ENCODE results near the gene TRIP6.

Gene TRIP6

DNA sequence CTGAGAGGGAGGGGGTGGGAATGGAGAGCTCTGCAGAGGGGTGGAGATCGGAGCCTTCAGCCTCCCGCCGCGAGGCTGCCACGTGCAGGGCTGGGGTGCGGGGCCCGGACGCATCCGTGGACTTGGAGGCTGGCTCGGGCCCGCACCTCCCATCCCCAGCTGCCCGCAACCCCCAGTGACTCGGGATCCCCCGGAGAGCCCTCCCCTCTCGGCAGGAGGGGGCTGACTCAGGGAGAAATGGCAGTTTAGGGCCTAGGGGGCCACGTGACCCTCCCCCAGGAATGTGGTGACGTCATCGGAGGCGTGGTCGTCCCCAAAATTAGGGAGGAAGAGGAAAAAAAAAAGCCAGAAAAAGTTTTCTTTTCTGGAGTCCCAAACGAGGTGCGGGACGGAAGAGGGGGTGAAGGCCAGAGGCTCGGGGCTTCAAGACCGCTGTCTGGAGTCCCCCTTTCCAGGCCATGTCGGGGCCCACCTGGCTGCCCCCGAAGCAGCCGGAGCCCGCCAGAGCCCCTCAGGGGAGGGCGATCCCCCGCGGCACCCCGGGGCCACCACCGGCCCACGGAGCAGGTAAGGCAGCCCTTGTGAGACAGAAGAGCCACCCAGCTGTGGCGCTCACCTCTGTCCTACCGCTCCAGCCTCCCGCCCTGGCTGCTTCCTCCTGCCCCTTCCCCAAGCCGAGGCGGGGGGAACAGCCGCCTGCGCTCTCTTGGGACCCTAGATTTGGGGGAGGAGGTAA lies at the start of gene TRIP6:
Gene TRIP6 (plus strand): TSS at position 348 of the 736 bp plus-strand sequence. CDS start 111 bp downstream, at position 459.
- peak; percentile 72 to 86 for DNase-seq

DNA sequence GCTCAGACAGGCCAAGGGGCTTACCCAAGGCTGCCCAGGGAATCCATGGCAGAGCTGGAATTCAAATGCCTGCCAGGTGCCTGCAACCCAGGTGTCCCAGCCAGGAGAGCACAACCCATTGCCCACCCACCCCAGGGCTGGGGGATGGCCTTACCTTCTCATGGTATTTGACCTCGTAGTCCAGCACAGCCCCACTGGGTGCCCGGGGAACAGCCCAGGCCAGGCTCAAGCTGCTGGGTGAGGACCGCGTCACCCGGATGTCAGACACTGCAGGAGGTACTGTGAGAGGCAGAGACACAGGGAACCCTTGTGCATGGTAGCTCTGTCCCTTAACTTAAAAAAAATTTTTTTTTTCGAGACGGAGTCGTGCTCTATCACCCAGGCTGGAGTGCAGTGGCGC lies 48.8 kb upstream of the TRIP6 start:
- no peak for DNase-seq

DNA sequence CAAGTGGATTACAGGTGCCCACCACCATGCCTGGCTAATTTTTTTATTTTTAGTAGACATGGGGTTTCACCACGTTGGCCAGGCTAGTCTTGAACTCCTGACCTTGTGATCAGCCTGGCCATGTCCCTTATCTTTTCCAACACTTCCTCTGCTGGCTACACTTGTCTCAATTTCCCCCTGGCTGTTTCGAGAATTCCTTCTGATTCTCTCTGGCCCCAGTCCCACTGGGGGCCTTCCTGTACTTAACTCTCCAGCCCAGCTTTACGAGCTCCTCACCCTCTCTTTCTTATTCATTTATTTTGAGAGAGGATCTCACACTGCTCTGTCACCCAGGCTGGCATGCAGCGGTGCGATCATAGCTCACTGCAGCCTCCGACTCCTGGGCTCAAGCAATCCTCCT lies 48.4 kb upstream of the TRIP6 start:
- DNase-seq, result no peak

DNA sequence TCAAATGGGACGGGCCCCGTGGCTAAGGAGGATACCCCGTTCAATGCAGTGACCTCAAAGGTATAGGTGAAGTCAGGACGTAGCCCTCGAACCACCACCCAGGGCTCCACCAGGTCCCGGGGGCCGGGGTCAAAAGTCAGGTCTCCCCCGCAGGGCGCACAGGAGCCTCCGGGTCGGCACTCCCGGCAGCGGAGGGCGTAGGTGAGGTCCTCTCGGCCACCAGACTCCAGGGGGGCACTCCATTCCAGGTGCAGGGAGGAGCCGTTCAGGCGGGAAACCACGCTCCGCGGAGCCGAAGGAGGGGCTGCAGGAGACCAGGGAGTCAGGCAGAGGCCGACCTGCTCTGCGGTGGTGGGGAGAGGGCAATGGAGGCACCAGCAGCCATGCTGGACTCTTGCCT lies 47.6 kb upstream of the TRIP6 start:
- no peak for DNase-seq

DNA sequence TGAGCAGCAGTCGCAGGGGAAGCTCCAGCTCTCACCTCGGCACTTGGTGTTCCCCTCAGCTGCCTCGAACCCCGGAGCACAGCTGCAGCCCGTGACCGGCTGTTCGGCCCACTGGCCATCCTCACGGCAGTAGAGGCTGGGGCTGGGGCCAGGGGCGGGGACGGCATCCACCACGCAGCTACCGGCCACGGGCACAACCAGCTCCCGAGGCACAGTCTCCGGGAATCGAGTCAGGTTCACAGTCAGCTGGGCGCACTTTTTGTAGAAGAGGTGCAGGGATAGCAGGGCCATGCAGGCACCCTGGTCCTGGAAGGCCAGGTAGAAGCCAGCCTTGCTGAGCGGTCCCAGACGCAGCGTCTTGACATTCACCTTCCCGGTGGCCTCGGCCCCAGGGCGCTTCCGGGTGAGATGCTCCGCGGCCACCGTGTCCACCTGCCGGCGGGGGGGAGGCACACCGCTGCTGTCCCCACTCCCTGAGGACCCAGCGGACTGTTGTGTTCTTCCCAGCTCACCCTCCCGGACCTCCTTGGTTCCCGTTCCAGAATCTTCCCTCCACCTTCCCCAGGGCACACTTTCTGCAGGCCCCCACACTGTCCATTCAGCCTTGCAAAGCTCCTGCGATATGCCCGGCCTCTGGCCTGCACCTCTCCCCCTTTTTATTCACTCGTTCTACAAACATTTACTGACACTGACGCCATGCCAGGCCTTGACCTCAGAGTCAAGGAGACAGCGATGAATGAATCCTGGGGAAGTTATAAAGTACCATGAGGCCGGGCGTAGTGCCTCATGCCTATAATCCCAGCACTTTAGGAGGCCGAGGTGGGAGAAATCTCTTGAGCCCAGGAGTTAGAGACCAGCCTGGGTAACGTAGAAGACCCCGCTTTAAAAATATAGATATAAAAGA lies 44.7 kb upstream of the TRIP6 start:
- no peak for DNase-seq

DNA sequence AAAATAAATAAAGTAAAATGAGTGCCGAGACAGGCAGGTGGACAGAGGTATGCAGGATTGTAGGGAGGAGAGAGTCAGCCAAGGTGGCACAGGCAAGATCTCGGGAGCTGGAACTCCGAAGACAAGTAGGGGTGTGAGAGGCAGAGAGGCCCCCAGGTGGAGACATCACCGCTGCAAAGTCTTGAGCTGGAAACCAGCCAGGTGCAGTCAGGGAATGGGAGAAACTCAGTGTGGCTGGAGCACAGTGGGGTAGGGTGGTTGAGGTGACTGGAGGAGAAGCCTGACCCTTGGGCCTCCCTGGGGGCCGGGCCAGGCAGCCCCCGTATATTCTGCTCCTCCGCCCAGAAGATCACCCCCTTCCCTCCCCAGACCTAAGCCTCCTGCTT lies 44.1 kb upstream of the TRIP6 start:
- DNase-seq, result no peak

DNA sequence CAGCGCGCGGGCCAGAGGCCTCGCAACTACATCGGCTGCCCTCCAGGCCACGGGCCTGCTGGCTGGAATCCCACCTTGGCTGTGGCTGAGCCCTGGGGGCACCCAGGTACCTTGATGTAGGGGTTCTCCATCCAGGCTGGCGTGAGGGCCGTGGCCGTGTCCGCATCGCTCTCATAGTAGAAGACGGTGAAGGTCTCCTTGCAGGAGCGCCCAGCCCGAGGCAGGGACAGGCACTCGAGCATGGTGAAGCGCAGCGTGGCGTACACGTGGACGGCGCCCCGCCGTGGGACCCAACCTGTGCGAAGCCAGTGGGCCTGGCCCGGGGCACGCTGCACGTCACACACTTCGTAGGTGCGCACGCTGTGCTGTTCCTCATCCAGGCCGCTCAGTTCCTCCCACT lies 43.7 kb upstream of the TRIP6 start:
- no peak for DNase-seq

DNA sequence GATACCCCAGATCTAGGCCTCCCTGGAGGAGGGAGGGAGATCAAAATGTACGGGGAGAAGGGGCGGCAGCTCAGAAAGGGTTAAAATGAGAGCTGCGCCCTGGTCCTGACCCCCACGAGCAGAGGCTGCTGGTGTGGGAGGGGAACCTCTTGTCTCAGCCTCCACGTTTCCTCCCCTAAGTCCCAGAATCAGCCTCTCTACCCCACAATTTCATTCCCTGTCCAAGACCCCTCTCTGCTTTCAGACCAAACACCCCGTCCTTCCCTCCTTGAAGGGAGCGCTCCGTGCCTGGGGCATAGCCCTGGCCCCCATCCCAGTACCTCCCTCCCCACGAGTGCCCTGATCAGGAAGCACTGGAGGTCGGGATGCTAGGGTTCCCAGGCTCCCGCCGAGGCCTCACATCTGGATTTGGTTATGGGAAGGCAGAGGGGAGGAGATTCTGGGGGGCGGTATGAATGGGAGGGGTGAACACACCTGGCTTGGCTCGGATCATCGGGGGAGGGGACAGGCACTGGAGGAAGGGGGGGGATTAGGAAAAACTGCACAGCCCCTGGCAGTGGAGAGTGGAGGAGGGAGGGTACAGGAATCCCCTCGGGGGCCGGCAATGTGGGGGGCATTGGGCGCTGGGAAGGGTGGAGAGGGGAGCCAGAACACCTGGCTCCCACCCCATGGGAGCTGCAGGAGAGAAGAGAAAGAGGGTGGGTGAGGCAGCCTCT lies 42.5 kb upstream of the TRIP6 start:
- DNase-seq, result no peak

DNA sequence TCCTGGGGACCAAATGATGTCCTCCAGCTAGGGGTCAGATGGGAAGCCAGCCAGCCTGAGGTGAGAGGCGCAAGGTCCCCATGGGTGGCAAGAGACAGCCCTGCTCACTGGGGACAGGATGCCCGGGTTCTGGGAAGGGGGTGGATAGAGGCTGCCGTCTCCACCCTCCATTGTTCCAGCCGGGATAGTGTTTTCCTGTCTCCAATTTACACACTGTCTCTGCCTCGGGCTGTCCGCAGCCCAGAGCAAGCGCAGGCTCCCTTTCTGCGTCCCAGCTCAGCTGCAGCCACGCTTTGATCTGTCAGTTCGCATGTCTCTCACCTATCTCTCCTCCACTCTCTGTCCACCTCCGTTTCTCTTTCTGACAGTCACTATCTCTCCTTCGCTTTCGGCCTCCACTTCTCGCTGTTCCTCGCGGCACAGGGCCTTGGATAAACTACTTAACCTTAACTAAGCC lies 41.9 kb upstream of the TRIP6 start:
- no peak for DNase-seq

- DNase-seq, result no peak
These were observed 41.3 kb upstream of the TRIP6 start for GRCh38 chr7:100825751-100826513.

- DNase-seq, result no peak
These were observed 40.5 kb upstream of the TRIP6 start for GRCh38 chr7:100826514-100827329.

DNA sequence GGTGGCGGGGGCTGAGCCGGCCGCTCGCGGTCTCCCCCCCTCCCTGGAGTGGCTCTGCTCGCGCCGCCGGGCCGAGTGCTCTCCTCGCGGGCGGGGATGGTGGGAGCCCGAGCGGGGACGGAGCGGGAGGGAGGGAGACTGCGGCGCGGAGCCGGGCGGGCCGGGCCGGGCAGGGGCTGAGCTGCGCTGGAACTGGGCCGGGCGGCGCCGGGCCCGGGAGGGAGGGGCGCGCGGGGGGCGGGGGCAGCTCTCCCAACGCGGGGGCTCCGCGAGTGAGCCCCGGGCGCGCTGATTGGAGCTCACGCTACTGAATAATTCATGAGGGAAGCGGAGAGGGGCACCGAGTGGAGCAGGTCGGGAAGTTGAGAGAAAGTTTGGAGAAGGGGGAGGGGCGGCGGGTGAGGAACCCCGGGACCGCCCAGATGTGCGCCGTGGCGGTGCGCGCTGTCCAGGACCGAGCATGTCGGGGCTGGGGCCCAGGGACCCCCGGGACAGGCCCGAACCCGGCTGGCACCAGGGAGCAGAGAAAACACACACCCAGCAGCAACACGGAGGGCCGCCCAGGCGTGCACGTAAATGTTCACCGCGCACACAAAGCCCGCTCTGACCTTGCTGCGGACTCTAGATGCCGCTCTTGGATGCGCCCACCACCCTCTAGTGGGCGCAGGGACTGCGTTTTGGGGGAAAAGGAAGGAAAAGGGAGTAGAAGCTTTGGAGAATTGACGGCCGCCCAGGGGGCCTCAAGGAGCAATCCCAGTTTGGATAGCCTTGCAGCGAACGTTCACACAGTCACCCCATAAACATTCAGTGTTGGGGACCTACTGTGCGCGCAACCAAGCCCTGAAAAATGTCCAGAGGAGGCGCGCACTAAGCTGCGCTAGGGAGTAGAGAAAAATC lies 39.6 kb upstream of the TRIP6 start, which contains the start of gene EPHB4:
Gene EPHB4 (minus strand): TSS at position 194 of the 897 bp plus-strand sequence. CDS start 493 bp downstream, outside the sequence.
- no peak for DNase-seq

GRCh38 chr7:100829150-100829716 lies 38.0 kb upstream of the TRIP6 start:
- DNase-seq, result no peak

DNA sequence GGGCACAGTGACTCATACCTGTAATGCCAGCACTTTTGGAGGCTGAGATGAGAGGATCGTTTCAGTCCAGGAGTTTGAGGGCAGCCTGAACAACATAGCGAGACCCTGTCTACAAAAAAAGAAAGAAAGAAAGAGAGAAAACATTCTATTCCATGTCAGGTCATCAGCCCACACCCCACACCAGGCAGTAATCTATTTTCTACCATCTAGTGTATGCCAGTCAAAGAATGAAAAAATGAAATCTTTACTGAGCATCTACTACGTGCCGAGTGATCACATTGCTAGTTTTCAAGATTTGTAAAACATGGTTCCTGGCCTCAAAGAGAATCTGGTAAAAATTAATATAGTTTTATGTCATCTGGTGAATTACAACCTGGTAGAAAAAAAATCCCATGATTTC lies 36.8 kb upstream of the TRIP6 start:
- no peak for DNase-seq

GRCh38 chr7:100832281-100832633 lies 34.9 kb upstream of the TRIP6 start:
- no peak for DNase-seq

DNA sequence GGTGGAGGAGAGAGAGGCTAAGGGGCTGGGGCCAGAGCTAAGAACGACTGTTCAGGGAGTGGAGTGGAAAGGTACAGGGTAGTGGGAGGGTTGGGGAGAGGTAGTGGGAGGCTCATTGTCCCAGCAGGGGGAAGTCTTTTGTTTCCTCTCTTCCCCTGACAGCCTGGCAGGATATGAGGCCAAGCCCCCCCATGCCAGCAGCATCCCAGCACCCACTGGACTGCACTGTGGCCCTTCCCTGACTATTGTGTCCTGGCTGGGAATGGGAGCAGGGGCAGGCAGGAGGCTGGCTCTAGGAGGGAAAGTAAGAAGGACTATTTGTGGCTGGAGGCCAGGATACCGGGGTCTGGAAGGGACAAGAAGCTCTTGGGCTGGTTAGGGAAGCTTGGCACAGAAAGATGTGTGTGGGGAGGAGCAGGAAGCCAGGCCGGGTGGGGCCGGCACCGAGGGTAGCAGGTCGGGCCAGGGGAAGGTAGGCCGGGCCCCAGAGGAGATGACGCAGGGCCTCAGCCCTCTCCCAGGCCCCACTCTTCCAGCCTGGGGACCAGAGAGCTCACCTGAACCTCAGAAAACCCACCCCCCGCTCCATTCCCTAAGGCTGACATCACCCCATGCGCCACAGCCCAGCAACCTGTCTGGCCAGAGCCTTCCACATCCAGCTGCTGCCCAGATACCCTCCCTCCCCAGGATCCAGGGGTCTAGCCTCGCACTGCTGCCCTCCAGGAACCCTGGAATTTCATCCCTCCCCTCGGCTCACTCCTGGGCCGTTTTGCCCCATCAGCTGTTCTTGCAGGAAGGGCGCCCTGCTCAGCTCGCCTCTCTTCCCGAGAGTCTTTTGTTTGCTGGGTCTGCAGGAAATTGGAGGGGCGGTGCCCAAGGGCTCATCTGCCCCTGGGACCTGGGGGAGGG lies 31.0 kb upstream of the TRIP6 start:
- DNase-seq, result no peak

DNA sequence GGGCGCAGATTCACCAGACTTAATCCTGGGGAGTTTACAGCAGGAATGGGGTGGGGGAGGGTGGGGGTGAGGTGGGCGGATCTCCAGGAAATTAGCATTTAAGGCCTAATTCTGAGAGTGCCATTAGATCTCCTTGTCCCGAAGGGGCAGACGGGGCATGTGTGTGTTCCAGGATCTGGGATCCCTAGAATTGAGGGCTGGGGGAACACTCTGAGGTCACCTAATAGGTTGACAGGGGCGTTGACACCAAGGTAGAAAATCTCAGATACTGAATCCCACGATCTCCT lies 30.4 kb upstream of the TRIP6 start:
- DNase-seq, result no peak

DNA sequence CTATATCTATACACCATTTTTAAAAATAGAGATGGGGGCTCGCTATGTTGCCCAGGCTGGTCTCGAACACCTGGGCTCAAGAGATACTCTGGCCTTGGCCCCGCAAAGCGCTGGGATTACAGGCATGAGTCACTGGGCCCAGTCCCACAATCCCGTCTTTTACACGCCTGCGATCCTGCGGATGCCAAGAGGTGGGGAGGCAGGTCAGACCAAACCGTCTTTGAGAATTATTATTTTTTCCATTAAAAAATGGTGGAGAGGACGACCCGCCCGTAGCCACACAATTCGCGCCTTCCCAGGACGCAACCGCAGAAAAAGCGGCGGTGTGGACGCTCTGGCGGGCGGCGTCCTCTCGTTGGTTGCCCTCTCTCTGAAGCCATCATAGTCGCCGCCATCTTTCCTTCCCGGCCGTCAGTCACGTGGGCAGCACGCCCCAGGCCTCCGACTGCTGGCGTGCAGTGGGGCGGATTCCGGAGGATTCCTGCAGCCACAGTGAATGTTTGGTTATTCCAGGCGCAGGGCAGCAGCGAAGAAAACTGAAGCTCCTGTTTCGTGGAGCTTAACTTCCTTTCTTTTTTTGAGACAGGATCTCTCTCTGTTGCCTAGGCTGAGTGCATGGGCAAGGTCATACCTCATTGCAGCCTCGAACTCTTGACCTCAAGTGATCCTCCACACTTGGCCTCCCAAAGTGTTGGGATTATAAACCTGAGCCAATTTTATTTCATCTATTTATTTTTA lies 29.9 kb upstream of the TRIP6 start:
- peak; percentile 77 to 80 for DNase-seq

GRCh38 chr7:100839361-100839760 lies 27.8 kb upstream of the TRIP6 start:
- no peak for DNase-seq

Data from inflammatory macrophage treated with lipopolysaccharide for 1 hour (primary cell).